Sigmoid colon (tissue), 7 donors: ENCODE data around the gene SPINK13. TPM values are rescaled to one million over a fixed set of nuclear protein-coding genes. Genes with fewer than 3 reads are reported as not detected.

ENCODE experiments used
- DNase-seq: peaks from one replicate; pipeline ENCODE4 v3.0.0-alpha.2; 2019
- H3K27ac ChIP-seq, 4 donors: fragments of 200-600 bp; sonication (generic); one replicate each; pipeline ENCODE4 v1.5.1; 2016 to 2019; ENCODE audit warnings: mild to moderate bottlenecking in 1 of 4
- H3K27me3 ChIP-seq, 3 donors: fragments of 200-600 bp; sonication (generic); one replicate each; pipeline ENCODE4 v1.5.1; 2019; ENCODE audit warnings: mild to moderate bottlenecking in 1 of 3
- H3K36me3 ChIP-seq, 4 donors: fragments of 200-600 bp; sonication (generic); one replicate each; pipeline ENCODE4 v1.5.1; 2016 to 2019
- H3K4me1 ChIP-seq, 4 donors: fragments of 200-600 bp; sonication (generic); one replicate each; pipeline ENCODE4 v1.5.1; 2017 to 2019
- H3K4me3 ChIP-seq, 4 donors: fragments of 200-600 bp; sonication (generic); one replicate each; pipeline ENCODE4 v1.5.1; 2017 to 2019; ENCODE audit warnings: mild to moderate bottlenecking in 2 of 4, moderate library complexity in 1 of 4
- H3K9me3 ChIP-seq, 4 donors: fragments of 200-600 bp in 3 of 4; sonication (generic) in 3 of 4; one replicate each; pipeline versions ENCODE4 v1.5.1 to v1.6.1; 2013 to 2019
- EP300 ChIP-seq, 4 donors: sonication (generic); formaldehyde crosslinking; IDR thresholded peaks; one replicate each; pipeline ENCODE4 v1.6.1; 2017; ENCODE audit warnings: antibody characterized with exemption in 4 of 4
- POLR2A ChIP-seq, 2 donors: fragments of 450-650 bp; IDR thresholded peaks; one replicate each; pipeline ENCODE4 v1.6.1; 2016; ENCODE audit warnings: antibody characterized with exemption in 2 of 2, mild to moderate bottlenecking in 2 of 2, moderate library complexity in 2 of 2
- POLR2AphosphoS5 ChIP-seq, 4 donors: sonication (generic); formaldehyde crosslinking; IDR thresholded peaks; one replicate each; pipeline ENCODE4 v1.6.1; 2017; ENCODE audit warnings: antibody characterized with exemption in 4 of 4
- WGBS, 2 donors: extraction: QIAGEN DNeasy Blood & Tissue Kit; methylation state at CpG; one replicate each; pipeline ENCODE4 v1.1.7; 2013; 5-methylcytosine and 5-hydroxymethylcytosine counted together
- intact Hi-C: fragments of 100-400 bp; cut with DNase I; formaldehyde crosslinking; loops from one replicate; pipeline ENCODE4 v1.15.1; 2023
- polyA plus RNA-seq, 3 donors: library from polyadenylated mRNA; stranded (reverse); fragments of 200-250 nt; gene quantifications; one replicate each; pipeline ENCODE4 v1.2.3, GENCODE V29; 2013
- total RNA-seq, 4 donors: library from RNA; depleted of rRNA; stranded (reverse); fragments of >200 nt; gene quantifications; one replicate each; pipeline ENCODE4 v1.1.0, GENCODE V29; 2016
- TF ChIP-seq, protein P1 (sequence below), 4 experiments: fragments of 450-650 bp in 3 of 4; fragments of 200-600 bp in 1 of 4; IDR thresholded peaks; one replicate each; pipeline ENCODE4 v1.5.1; 2016 to 2019; ENCODE audit warnings: antibody characterized with exemption in 4 of 4, mild to moderate bottlenecking in 3 of 4, moderate library complexity in 2 of 4
- donor health status: healthy with polysubstance abuse.
- donor health status: Bipolar disorder and iron deficiency.
- donor health status: healthy.

Gene SPINK13
- total and polyA plus RNA-seq, 7 donors, result 0.33 to 0.45 TPM; not detected in 5

DNA sequence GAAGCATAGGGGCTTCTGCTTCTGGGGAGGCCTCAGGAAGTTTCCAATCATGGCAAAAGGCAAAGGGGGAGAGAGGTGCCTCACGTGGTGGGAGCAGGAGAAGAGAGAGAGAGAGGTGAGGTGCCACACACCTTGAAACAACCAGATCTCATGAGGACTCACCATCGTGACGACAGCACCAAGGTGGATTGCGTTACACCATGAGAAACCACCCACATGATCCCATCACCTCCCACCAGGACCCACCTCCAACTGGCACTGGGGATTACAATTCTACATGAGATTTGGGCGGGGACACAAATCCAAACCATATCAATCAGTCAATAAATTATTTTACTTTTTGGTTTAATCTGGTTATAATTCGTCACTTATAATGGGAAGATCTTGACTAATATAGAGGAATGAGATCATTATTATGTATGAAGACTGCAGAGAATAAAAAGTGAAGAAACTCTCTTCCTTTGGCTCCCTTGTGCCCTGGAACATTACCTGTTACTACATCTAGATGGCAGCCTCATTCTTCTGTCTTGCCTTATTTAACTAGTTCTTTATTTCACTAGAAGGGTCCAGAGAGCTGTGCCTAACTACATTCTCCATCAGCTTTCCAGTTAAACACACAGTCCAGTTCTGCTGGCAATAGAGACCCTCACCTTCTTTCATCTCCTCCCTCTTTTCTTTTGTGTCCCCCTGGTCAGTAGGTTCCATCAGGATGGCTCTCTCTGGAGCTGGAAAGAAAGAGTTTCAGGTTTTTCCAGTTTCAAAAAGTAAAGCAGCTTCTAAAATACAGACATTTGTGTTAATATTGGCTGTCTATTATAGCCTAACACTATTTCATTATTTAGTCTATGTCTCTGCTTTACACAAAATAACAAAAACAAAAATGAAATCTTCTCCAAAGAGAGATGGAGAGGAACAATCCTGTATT lies 21.9 kb downstream of the SPINK13 start:
- Histone ChIP-seq H3K36me3 (no peaks in the 10 kb centered on the region), H3K9me3 (no peaks in the 10 kb centered on the region), H3K27me3 (no peaks in the 10 kb centered on the region), H3K4me1 (no peaks in the 10 kb centered on the region), H3K27ac (no peak overlapping the region), H3K4me3 (no peak overlapping the region)
- TF ChIP-seq, protein P1, sequence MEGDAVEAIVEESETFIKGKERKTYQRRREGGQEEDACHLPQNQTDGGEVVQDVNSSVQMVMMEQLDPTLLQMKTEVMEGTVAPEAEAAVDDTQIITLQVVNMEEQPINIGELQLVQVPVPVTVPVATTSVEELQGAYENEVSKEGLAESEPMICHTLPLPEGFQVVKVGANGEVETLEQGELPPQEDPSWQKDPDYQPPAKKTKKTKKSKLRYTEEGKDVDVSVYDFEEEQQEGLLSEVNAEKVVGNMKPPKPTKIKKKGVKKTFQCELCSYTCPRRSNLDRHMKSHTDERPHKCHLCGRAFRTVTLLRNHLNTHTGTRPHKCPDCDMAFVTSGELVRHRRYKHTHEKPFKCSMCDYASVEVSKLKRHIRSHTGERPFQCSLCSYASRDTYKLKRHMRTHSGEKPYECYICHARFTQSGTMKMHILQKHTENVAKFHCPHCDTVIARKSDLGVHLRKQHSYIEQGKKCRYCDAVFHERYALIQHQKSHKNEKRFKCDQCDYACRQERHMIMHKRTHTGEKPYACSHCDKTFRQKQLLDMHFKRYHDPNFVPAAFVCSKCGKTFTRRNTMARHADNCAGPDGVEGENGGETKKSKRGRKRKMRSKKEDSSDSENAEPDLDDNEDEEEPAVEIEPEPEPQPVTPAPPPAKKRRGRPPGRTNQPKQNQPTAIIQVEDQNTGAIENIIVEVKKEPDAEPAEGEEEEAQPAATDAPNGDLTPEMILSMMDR (IDR thresholded peaks at IDR 0.05), result peak in 3 of 4 experiments; percentile 10 to 37 (median 27)
- no peak for TF ChIP-seq EP300 (IDR thresholded peaks at IDR 0.05)
- 65 to 74% methylated on average over 6 of the region's 6 CpGs for WGBS, 2 donors
- no peak for DNase-seq
- intact Hi-C loops, result loop anchor here (5.0 kb wide), 1 partner anchor 442 kb away; no protein-coding TSS in a partner anchor

DNA sequence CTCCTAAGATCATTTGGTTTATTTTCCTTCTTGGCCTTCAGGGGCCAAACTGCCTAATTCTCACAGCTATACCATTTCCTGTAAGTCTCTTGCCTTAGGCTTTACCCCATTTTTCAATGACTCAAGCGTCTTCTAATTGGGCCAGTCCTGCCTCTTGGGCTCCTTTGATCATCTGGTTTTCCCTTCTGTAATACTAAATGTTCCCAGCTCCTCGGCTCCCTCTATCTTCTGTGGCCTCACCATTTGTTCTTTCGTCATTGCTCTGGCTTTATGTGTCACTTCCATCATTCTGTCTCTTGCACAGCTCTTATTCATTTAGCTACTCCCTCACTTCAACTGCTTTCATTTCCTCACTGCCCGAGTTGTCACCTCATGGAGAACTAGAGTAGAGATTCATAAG lies 29.1 kb downstream of the SPINK13 start:
- no peaks in the 10 kb centered on the region for H3K36me3 ChIP-seq
- no peaks in the 10 kb centered on the region for H3K9me3 ChIP-seq
- intact Hi-C loops, result no loop called here
- H3K4me3 ChIP-seq, result no peak overlapping the region
- 81 to 87% methylated on average over 4 of the region's 4 CpGs for WGBS, 2 donors
- no peak overlapping the region for H3K27ac ChIP-seq
- H3K4me1 ChIP-seq, result no peaks in the 10 kb centered on the region
- TF ChIP-seq, protein P1 (IDR thresholded peaks at IDR 0.05), result no peak
- TF ChIP-seq POLR2AphosphoS5 (IDR thresholded peaks at IDR 0.05) (no peak), EP300 (IDR thresholded peaks at IDR 0.05) (no peak), POLR2A (IDR thresholded peaks at IDR 0.05) (no peak)
- no peaks in the 10 kb centered on the region for H3K27me3 ChIP-seq
- DNase-seq, result no peak

DNA sequence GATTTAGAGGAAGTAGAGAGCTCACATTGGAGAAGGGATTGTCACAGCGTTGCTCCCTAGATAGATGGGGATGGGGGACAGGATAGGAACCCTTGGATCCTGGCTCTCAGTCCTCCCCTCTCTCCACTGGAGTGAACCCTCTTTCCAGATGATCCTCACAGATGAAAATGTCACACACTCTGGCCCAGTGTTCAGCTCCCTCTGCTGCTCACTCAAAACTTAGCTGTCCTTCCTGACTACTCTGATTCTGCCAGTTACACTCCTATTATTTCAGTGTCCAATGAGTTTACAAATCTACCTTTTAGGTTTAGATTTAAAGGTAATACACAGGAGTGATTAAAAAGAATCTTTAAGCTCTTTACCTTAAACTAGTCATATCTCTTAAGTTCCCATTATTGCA lies 37.9 kb downstream of the SPINK13 start:
- DNase-seq, result no peak
- Histone ChIP-seq H3K27ac (no peak overlapping the region), H3K4me1 (no peaks in the 10 kb centered on the region), H3K27me3 (no peaks in the 10 kb centered on the region), H3K36me3 (no peaks in the 10 kb centered on the region), H3K9me3 (no peaks in the 10 kb centered on the region), H3K4me3 (no peak overlapping the region)
- 85 to 89% methylated on average over 1 of the region's 1 CpG for WGBS, 2 donors
- intact Hi-C loops, result no loop called here
- TF ChIP-seq POLR2A (IDR thresholded peaks at IDR 0.05) (no peak), EP300 (IDR thresholded peaks at IDR 0.05) (no peak)
- TF ChIP-seq, protein P1 (IDR thresholded peaks at IDR 0.05), result no peak

DNA sequence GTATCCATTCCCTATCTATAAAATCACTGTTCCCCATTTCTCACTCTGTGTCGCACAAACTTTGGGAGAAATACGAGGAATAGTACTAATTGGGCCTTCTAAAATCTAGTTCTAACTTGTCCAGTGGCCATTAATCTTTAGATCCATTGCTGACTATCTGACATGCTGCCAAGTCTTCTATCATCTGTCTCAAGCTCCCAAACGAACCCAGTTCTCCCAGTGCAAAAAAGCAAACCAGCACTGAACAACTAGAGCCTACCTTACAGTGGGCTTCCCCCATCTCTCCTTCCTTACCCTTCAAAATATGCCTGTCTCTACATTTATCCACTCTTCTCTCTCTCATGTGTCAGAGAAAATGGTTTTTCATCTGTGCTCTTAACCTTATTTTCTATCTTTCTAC lies 40.4 kb downstream of the SPINK13 start:
- TF ChIP-seq EP300 (IDR thresholded peaks at IDR 0.05) (no peak), POLR2AphosphoS5 (IDR thresholded peaks at IDR 0.05) (no peak), POLR2A (IDR thresholded peaks at IDR 0.05) (no peak)
- TF ChIP-seq, protein P1 (IDR thresholded peaks at IDR 0.05), result no peak
- H3K27ac ChIP-seq, result no peak overlapping the region
- H3K4me1 ChIP-seq, result no peaks in the 10 kb centered on the region
- intact Hi-C loops, result no loop called here
- H3K36me3 ChIP-seq, result no peaks in the 10 kb centered on the region
- no peak for DNase-seq
- no peaks in the 10 kb centered on the region for H3K27me3 ChIP-seq
- no peak overlapping the region for H3K4me3 ChIP-seq
- WGBS, 2 donors, result 71 to 77% methylated on average over 3 of the region's 3 CpGs
- H3K9me3 ChIP-seq, result no peaks in the 10 kb centered on the region
